GM19238 (cell line): Measurements from ENCODE around the gene IFNL3.
"Not testable (repeated sequence)": the region's sequence is repeated elsewhere in the genome, so short reads cannot be mapped to it uniquely, and the experiment has no call there.

ENCODE experiments used
- DNase-seq: peaks from one replicate; pipeline ENCODE4 v3.0.0; 2011; ENCODE audit warnings: low spot score; ENCODE audit not compliant: insufficient read length

IFNL3 gene

DNA sequence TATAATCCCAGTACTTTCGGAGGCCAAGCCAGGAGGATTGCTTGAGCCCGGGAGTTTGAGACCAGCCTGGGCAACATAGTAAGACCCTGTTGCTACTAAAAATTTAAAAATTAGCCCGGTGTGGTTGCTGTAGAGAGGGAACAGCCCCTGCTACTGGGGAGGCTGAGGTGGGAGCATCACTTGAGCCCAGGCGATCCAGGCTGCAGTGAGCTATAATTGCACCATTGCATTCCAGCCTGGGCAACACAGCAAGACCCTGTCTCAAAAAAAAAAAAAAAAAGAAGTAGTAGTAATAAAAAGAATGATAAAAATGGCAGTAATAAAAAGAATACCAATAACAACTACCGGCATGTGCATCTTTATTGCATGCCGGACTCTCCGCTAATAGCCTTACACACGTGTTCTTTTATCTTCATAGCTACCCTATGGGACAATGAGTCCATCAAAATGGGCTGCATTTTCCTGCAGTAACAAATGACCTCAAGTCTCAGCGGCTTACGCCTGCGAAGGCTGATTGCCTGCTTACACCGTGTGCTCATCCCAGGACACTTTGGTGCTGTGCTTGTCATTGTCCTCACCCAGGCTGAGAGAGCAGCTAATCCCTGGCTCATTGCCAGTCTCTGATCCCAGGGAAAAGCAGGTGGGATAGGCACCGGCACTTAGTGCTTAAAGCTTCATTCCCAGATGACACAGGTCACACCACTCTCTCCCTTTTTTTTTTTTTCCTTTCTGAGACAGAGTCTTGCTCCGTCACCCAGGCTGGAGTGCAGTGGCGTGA lies 26.4 kb downstream of the IFNL3 start:
- DNase-seq, result no peak

DNA sequence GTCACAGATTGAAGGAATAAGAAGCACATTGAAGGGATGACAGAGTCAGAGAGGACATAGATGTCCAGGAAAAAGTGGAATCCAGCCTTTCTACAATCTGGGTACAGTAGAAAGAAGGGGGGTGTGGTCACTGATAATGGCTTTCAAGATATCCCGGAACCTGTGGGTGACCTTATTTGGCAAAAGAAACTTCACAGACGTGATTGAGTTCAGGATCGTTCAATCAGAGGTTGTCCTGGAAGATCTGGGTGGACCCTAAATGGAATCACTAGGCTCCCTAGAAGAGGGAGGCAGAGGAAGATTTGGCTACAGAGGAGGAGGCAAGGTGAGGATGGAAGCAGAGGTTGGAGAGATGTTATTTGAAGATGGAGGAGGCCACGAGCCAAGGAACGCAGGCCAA lies 27.7 kb downstream of the IFNL3 start:
- no peak for DNase-seq

DNA sequence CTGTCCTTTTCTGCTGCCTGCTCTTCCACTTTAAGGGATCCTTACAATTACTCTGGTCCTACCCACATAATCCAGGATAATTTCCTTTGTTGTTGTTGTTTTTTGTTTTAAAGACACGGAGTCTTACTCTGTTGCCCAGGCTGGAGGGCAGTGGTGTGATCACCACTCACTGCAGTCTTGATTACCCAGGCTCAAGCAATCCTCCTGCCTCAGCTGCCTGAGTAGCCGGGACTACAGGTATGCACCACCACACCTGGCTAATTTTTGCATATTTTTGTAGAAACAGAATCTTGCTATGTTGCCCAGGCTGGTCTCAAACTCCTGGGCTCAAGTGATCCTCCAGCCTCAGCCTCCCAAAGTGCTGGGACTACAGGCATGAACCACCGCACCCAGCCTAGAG lies 29.5 kb downstream of the IFNL3 start:
- not testable (repeated sequence) for DNase-seq

DNA sequence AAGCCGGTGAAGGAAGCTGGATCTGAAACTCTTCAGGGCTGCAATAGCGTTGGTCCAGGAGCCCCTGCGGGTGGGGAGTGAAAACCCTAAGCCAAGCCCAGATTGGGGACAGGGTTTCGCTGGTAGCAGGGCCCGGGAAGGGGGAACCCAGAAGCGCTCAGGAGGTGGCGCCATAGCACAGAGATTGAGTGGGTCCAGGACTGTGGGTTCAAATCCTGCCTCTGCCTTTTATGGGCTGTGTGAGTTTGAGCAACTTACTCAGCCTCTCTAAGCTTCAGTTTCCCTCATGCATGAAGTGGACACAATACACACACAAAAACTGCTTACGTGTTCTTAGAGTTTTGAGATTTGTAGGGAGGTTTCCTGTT lies 32.4 kb downstream of the IFNL3 start:
- DNase-seq, result no peak

DNA sequence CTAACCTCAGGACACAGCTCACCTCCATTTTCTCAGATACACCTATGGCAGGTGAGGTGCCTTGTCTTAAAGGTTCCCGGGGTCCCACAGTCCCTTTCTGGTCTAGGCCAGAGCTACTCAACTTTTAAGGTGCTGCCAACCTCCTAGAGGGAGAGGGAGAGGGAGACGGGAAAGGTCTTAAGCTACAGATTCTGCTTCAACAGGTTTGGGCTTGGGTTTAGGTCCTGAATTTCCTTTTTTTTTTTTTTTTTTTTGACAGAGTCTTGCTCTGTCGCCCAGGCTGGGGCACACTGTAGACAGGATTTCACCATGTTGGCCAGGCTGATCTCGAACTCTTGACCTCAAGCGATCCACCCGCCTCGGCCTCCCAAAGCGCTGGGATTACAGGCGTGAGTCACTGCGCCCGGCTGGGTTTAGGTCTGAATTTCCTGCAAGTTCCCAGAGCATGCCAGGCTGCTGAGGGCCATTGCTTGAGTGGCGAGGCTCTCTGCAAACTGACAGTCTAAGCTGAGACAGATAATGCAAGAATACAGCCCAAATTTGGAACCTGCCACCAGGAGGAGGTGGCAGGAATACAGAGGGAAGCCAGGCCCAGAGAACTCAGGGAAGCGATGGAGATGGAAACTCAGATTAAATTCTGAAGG lies 33.0 kb downstream of the IFNL3 start:
- DNase-seq, result no peak

DNA sequence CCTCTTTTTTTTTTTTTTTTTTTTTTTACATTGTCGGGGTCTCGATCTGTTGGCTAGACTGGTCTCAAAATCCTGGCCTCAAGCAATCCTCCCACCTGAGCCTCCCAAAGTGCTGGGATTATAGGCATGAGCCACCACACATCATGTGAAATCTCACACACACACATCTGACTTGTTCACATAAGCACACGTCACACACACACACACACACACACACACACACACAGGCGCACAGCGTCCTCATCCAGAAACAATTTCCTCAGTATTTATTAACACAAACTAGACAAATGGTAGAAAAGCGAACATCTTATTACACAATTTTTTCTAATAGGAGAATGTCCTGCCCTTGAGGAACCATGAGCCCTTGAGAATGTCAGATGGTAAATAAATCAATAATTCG lies 35.6 kb downstream of the IFNL3 start:
- DNase-seq, result no peak

DNA sequence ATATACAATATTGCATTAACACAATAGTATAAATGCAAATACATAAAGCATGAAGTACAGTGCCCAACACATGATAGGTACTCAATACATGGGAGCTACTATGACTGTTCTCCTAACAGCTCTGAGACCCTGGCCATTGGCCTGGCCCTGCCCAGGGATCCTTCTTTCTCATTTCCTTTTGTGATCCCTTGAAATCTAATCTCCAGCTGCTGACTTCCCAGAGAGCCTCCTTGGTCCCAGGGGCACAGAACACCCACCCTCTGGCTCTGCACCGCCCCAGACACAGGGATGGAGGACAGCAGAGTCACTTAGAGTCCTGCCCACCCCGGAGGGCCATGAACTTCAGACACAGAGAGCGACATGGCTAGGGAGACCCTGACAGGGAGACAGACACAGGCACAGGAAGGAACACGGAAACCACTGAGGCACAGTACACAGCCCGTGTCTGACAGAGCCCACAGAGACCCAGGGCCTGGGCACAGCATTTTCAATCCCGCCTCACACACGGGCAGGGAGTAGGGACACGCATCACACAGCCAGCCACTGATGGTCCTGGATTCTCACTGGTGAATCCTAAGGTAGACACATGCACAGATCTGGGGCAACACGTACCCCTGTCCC lies 36.5 kb downstream of the IFNL3 start:
- no peak for DNase-seq

DNA sequence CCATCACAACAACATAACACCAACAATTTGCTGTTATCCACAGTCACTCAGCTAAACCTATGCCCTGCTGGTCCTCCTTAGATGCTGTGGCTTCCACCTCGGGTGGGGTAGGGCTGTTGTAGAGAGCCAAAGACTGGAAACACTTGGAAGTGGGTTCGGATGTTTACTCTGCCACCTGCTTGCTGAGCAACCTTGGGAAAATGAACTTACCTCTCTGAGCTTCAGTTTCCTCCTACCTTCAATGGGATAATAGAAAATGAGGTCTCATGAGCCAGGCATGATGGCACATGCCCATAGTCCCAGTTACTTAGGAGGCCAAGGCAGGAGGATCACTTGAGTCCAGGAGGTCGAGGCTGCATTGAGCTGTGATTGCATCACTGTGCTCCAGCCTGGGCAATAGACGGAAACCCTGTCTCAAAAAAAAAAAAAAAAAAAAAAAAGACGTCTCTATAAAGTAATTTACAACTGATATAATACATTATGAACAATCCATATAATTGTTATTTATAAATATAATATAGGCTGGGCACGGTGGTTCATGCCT lies 37.4 kb downstream of the IFNL3 start:
- no peak for DNase-seq

DNA sequence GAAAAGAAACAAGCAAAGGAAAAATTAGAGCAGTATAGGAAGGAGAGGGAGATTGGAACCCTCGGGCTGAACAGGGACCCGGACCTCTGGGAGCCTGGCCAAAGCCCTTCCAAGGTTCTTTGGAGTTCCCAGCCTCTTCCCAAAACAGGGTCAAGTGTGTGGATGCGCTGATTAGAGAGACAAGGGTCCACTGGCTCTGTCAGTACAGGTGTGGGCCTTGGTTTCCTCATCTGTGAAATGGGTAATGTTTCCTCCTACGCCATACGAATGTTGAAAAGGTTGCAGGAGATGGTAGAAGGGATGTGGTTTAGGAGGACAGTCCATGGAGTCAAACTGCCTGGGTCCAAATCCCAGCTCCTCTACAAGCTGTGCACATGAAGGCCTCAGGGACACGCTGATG lies 38.7 kb downstream of the IFNL3 start:
- DNase-seq, result no peak

DNA sequence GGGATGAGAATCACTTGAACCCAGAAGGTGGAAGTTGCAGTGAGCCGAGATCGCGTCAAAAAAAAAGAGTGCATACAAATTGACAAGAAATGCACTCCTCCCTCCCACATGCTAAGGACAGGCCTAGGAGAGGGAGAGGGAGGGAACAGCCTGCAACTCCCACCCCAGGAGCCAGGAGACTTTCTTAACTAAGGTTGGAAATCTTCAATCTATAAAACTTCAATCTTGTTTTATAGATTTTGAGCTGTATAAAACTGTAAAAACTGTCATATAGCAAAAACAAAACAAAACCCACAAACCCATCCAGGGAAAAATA lies 39.4 kb downstream of the IFNL3 start:
- DNase-seq, result no peak

DNA sequence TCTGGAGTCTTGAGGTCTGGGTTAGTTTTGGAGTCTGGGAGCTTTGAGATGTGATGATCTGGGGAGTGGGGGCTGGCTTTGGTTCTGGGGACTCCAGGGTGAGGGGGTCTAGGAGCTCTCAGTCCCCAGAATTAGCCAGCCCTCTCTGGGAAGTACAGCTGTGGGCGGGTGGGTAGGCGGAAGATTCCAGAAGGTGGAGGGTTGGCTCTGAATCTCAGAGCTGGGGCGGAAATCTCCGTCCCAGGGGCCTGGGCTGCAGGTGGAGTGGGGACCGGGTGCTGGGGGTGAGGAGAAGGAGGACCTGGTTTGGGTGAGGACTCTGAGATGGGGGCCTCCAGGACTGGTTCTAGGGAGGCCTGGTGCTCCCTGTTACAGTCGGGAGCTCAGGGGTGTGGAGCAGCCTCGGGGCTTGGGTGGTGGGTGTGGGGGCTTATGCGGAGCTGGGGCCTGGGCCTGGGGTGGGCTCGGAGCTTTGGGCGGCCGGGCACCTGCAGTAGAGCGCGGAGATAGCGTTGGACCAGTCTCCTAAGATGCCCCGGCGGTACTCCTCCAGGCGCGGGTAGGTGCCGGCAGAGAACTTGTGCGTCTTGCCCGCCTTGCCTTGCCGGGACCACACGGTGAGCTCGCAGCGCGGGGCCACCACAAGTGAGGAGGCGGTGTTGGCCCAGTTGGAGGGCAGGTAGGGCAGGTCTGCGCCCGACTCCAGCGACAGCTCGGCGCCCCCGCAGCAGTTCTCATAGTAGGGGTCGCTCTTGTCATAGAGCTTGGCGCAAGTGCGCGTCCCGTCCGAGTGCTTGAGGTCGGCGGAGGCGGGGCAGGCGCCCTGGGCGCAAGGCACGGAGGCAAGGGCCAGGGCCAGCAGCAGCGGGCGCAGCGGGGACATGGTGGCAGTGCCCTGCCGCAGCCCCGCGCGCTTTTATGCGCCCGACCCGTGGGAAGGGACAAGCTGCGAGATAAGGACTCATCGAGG lies 41.1 kb downstream of the IFNL3 start, which contains the start of gene SYCN:
Gene SYCN (minus strand): TSS at position 892 of the 970 bp plus-strand sequence. CDS start 9 bp downstream, at position 883.
- no peak for DNase-seq

DNA sequence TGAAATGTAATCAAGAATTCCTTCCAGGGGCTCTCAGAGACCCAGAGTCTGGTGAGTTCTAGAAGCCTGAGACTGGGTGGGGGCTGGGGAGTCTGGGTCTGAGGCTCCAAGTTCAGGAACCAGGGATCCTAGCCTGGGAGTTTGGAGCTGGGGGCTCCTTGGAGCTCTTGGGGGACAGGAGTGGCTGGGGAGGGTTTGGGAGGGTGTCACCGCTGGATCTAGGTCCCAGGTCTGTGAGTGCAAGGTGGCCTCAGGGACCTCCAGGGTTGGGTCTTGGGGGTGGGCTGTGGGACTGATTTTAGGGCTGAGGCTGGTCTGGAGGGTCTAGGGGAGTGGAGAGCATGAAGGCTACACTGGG lies 41.8 kb downstream of the IFNL3 start:
- no peak for DNase-seq

DNA sequence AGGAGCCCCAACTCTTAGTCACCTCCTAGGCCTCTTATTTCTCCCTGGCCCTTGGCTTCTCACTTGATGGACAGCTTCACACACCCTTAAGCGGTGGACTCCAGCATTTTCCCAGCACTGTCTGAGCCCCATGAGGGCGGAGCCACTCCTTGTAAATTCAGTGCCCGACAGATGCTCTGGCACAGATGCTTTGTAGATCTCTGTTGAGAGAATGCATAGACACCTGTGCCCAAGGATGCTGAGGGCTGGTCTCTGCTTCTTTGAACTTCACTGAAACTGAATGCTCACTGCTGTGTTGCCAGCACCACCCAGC lies 44.0 kb downstream of the IFNL3 start:
- no peak for DNase-seq

DNA sequence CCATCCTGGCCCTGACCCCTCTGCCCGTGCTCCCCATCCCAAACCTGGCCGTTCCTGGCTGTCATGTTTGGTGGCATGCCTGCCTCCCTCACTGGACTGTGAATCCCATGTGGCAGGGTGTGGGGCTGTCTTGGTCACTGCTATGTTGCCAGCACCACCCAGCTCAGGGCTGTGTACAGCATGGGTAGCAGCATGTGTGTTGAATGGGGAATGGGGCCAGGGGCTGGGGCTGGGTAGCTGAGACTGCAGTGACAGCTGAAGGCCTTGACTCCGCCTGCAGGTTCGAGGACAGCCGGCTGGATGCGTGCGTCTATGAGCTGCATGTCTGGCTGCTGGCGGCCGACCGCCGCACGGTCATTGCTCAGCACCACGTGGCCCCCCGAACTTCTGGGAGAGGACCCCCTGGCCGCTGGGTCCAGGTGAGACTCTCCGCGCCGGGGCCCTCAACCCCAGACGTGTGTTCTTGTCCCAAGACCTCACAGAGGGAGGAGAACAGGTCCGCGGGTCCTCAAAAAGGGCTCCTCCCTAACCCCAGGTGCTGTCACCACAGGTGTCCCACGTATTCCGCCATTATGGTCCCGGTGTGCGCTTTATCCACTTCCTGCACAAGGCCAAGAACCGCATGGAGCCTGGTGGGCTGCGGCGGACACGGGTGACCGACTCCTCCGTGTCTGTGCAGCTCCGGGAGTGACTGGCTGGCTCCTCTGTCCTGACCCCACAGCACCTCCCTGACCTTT lies 44.6 kb downstream of the IFNL3 start:
- DNase-seq, result no peak

DNA sequence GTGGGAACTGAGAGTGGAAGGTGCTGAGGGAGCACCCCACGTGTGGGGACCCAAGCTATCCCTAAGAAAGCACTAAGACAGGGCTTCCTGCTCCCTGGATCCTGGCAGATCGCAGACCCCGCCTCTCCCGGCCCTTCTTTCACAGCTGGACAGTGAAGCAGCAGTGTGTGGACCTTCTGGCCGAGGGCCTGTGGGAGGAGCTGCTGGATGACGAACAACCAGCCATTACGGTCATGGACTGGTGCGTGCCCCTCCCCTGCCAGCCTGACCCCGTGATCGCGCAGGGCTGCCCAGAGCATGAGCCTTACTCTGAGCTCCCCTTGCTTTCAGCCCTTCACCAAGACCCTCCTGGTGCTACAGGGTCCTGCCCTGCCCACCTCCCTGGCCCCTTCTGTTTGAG lies 45.8 kb downstream of the IFNL3 start:
- no peak for DNase-seq

DNA sequence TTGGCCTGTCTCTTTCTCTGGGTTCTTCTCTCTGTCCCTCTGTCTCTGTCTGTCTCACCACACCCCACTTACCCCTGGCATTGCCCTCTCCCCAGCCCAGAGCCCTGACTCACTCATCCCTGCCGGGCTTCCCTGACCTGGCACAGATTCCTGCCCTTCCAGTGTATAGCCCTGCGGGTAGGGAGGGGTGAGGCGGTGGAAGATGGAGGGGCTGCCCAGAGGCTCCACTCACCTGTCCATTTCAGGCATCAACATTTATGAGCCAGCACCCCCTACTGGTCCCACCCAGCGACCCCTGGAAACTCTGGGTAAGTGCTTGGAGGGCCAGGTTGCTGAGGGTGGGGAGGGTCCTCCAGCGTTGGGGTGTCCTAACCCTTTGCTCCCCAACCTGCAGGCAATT lies 47.0 kb downstream of the IFNL3 start:
- no peak for DNase-seq

DNA sequence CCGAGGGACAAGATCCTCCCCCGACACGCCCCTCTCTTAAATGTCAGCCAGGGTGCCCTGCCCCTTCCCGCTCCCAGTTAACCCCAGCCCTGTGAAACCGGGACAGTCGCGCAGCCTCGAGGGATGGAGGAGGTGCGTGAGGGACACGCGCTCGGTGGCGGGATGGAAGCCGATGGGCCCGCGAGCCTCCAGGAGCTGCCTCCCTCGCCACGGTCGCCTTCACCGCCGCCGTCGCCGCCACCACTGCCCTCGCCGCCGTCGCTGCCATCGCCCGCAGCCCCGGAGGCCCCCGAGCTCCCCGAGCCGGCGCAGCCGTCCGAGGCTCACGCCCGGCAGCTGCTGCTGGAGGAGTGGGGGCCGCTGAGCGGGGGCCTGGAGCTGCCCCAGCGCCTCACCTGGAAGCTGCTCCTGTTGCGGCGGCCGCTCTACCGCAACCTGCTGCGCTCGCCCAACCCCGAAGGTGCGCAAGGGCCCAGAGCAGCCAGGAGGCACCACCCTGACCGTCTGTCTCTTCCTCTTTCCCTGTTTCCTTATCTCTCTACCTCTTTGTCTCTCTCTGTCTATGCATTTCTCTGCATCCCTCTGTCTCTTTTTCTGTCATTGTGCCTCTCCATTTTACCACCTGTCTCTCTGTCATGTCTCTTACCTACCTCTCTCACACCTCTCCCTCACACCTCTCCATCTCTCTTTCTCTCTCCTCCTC lies 47.8 kb downstream of the IFNL3 start, which contains the start of gene NCCRP1:
Gene NCCRP1 (plus strand): TSS at position 105 of the 703 bp plus-strand sequence. CDS start 19 bp downstream, at position 124.
- no peak for DNase-seq

DNA sequence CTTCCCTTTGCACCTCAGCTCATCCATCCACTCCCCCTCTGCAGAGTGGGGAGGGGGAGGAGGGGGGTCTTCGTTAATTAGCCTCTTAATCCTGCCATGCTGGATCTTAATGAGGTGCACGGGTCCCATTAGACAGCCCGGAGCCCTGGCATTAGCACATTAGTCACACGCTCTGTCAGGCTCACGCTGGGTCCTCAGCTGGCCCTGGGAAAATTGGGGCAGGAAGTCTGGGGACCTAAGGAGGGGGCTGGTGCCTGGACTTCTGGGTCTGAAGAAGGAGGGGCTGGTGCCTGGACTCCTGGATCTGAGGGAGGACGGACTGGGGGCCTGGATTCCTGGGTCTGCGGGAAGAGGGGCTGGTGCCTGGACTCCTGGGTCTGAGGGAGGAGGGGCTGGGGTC lies 48.5 kb downstream of the IFNL3 start:
- DNase-seq, result no peak

DNA sequence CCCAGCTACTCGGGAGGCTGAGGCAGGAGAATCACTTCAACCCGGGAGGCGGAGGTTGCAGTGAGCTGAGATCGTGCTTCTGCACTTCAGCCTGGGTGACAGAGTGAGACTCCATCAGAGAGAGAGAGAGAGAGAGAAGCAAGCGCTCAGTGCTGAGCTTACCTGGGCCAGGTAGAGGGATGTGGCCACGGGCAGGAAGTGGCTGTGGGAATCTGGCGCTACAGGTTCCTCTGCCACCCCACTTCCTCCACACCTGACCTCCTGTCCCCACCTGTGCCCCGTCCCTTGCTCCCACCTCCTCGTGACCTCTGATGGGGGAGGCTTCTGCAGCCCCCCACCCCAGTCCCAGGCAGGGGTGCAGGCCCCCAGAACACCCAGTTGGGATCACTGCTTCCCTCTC lies 49.1 kb downstream of the IFNL3 start:
- no peak for DNase-seq

DNA sequence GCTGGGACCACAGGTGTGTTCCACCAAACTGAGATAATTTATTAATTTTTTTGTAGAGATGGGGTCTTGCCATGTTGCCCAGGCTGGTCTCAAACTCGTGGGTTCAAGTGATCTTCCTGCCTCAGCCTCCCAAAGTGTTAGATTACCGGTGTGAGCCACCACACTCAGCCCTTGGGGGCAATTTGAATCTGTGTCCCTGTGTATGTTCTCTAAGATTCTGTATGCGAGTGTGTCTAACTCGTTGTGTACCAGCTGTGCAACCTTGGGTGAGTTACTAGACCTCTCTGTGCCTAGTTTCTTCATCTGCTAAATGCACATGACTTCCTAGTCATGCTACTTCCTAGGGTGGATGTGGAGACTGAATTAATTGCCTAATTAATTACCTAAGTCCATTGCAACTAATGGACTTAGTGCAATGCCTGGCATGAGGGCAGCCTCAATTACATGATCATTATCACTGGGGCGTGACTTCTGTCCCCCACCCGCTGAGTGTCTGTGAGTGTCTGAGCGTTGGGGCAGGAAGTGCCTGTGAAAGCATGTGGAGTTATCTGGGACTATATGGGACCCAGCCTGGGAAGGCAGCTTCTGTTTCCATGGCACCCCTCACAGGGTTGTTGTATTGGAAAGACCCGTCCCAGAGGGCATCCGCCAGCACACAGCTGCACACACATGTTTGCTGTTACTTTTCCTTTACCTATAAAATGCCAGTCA lies 49.8 kb downstream of the IFNL3 start:
- no peak for DNase-seq
